Measurements from ENCODE around the gene PZP. TPM values are rescaled to one million over a fixed set of nuclear protein-coding genes. Genes with fewer than 3 reads are reported as not detected.

Gene PZP
- total RNA-seq, 1 donor from 2014 or later: not detected

DNA sequence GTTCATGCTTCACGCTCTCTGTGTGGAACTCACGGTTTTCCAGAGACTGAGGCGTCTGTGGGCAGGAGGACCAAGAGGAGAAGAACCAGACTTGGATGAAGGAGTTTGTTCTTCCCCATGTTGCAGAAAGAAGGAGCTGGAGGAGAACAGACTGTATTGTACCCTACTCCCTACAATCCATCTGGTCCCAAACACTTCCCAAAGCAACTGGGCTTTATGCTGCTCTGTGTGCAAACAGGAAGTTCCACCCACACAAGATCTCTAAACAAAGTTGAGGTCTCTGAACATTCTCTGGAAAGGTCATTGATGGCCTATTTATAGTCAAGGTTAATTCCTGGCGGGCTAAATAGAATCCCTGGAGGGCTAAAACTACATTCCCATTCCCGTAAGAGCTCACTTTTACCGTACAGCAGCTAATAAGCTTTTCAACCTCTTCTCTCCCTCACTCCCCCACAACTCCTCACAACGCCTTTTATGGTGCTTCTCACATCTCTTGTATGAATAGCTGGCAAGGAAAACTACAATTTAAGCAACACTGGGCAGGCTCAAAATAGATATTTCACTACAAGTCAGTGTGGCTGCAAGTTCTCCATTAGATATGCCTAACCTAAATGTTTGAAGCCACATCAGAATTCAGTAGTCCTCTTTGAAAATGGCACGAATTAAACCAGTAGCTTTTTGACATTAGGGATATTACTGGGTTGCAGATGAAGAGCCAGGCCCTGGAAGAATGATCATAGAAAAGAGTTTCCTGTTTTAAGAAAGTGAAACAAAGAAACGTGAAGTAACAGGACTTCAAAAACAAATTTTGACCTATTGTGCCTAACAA lies 92.2 kb downstream of the PZP start, which contains the start of gene A2M:
Gene A2M, minus strand, starts transcription at position 189 of the 829 bp plus-strand sequence. Its CDS starts 70 bp downstream, at position 119.
- Mint-ChIP-seq H3K4me1 (peaks cover 20% of the 10 kb centered on the region), H3K4me3 (no peak within 1 kb of the TSS), H3K9me3 (no peaks in the 10 kb centered on the region), H3K27me3 (ENCODE audit: low read depth) (peaks cover 11% of the 10 kb centered on the region), H3K27ac (no peak within 1 kb of the TSS), H3K36me3 (no peaks in the 10 kb centered on the region)
- DNase-seq (ENCODE audit: low spot score in 2 of 2, unreplicated experiment in 2 of 2): no peak
- TF ChIP-seq, protein P1, sequence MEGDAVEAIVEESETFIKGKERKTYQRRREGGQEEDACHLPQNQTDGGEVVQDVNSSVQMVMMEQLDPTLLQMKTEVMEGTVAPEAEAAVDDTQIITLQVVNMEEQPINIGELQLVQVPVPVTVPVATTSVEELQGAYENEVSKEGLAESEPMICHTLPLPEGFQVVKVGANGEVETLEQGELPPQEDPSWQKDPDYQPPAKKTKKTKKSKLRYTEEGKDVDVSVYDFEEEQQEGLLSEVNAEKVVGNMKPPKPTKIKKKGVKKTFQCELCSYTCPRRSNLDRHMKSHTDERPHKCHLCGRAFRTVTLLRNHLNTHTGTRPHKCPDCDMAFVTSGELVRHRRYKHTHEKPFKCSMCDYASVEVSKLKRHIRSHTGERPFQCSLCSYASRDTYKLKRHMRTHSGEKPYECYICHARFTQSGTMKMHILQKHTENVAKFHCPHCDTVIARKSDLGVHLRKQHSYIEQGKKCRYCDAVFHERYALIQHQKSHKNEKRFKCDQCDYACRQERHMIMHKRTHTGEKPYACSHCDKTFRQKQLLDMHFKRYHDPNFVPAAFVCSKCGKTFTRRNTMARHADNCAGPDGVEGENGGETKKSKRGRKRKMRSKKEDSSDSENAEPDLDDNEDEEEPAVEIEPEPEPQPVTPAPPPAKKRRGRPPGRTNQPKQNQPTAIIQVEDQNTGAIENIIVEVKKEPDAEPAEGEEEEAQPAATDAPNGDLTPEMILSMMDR (IDR thresholded peaks at IDR 0.05; ENCODE audit: unreplicated experiment): no peak

DNA sequence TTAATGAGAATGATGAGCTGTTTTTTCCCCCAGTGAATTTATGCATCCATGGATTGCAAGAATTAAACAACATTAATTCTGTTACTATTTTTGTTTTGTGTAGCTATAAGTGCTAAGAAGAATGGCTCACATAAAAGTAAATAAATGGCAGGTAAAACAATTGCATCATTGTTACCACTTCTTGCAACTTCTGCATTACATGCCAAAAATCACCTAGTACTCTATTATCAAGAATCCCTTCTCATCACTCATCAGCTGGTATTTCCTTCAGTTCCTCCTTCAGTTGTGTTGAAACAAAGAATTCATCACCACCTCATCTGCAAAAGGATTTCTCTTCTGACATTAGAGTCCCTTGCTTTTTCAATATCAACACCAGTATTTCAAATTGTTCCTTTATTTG lies 93.2 kb downstream of the PZP start:
- TF ChIP-seq, protein P1 (IDR thresholded peaks at IDR 0.05; ENCODE audit: unreplicated experiment): no peak
- Mint-ChIP-seq H3K4me3 (no peak overlapping the region), H3K36me3 (no peaks in the 10 kb centered on the region), H3K9me3 (no peaks in the 10 kb centered on the region), H3K27ac (no peak overlapping the region), H3K4me1 (peaks cover 20% of the 10 kb centered on the region), H3K27me3 (ENCODE audit: low read depth) (peaks cover 9% of the 10 kb centered on the region)
- no peak for DNase-seq (ENCODE audit: low spot score in 2 of 2, unreplicated experiment in 2 of 2)

DNA sequence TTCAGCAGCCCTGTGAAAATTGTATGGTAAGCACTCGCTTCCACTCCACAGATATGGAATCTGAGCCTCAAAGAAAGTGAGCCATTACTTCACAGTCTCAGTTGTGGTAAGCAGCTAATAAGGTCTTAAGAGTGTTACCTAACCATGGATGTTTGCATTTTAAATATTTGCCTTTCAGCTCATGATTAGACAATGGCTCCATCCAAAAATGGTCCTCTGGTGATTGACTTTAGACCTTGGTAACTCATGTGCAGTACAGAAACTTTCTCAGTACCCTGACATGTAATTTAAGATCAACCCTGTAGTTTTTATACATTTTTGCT lies 94.2 kb downstream of the PZP start:
- Mint-ChIP-seq H3K27me3 (ENCODE audit: low read depth) (peaks cover 5% of the 10 kb centered on the region), H3K27ac (no peak overlapping the region)
- TF ChIP-seq, protein P1 (IDR thresholded peaks at IDR 0.05; ENCODE audit: unreplicated experiment): no peak

DNA sequence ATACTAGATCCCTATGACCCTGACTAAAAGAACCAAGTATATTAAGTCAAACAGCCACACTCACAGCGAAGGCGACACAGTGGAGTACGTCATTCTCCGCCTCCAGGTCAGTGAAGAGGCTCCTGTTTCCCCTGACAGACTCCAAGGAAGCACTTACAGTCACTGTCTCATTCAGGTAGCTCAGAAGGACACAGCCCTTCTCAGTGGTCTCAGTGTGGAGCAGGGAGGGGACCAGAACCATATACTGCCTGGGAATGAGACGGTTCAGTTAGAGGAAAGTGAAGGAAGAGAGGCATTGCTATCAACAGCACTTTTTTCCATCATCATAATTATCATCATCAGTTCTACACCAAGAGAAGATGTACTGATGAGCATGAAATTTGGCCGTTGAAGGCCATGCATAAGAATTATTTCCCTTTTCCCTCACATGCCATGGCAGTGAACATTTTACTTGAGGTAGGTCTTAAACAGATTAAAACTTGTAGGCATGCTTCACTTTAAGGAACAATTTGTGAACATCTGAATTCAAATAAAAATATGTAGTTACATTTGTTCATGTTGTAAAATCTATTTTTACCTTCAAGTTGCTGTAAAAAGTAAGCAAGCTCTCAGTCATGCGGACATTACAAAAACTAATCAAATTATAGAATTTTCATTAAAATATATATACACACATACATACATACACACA lies 94.8 kb downstream of the PZP start:
- no peak overlapping the region for H3K4me3 Mint-ChIP-seq
- TF ChIP-seq, protein P1 (IDR thresholded peaks at IDR 0.05; ENCODE audit: unreplicated experiment): no peak
- no peaks in the 10 kb centered on the region for H3K36me3 Mint-ChIP-seq
- peaks cover 16% of the 10 kb centered on the region for H3K4me1 Mint-ChIP-seq
- no peaks in the 10 kb centered on the region for H3K9me3 Mint-ChIP-seq
- DNase-seq (ENCODE audit: low spot score in 2 of 2, unreplicated experiment in 2 of 2): no peak
- H3K27ac Mint-ChIP-seq: no peak overlapping the region
- H3K27me3 Mint-ChIP-seq (ENCODE audit: low read depth): peaks cover 2% of the 10 kb centered on the region

More for the DNA sequence above, 94.2 kb downstream of the PZP start:
- Mint-ChIP-seq H3K4me1 (peaks cover 16% of the 10 kb centered on the region), H3K4me3 (no peak overlapping the region), H3K36me3 (no peaks in the 10 kb centered on the region), H3K9me3 (no peaks in the 10 kb centered on the region)
- no peak for DNase-seq (ENCODE audit: low spot score in 2 of 2, unreplicated experiment in 2 of 2)

DNA sequence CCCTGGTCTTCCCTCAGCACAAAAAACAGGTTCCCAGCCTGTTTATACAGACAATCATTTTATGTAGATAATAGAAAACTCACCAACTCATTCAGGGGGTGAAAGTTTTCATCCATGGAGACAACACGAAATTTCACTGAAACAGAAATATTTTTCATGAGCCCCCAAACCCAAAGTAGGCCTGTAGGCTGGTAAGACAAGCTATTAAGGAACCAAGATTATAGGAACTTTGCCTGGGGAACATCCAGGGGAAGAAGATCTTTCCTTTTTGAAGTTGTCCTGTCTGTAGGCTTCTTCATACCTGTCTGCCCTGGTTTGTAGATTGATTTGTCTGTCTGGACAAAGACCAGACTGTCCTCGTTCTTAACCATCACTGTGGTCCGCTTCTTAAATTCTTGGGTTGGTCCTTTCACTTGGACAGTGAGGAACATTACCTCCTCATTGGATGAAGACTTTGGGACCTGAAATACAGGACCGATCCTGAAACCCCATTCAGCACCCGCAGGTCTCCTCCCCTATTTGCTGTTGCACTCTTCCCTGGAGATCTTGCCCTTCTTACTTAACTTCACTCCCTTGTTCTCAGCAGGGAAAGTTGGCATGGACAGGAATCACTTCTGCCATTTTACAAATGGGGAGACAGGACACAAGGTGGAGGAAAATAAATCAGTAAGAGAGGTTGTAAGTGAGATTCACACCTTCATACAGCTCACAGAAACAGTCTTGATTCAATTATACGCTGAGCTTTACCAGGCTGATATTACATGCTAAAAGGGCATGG lies 95.9 kb downstream of the PZP start:
- no peaks in the 10 kb centered on the region for H3K36me3 Mint-ChIP-seq
- no peak overlapping the region for H3K4me3 Mint-ChIP-seq
- DNase-seq (ENCODE audit: low spot score in 2 of 2, unreplicated experiment in 2 of 2): no peak
- TF ChIP-seq, protein P1 (IDR thresholded peaks at IDR 0.05; ENCODE audit: unreplicated experiment): no peak
- peaks cover 2% of the 10 kb centered on the region for H3K27me3 Mint-ChIP-seq (ENCODE audit: low read depth)
- peaks cover 12% of the 10 kb centered on the region for H3K4me1 Mint-ChIP-seq
- H3K9me3 Mint-ChIP-seq: no peaks in the 10 kb centered on the region
- no peak overlapping the region for H3K27ac Mint-ChIP-seq
